ENCODE measurements around the gene SEC14L3. TPM values are rescaled to one million over a fixed set of nuclear protein-coding genes. Genes with fewer than 3 reads are reported as not detected.
"Not testable (repeated sequence)": the region's sequence is repeated elsewhere in the genome, so short reads cannot be mapped to it uniquely, and the experiment has no call there.

Gene SEC14L3
- total and polyA plus RNA-seq, 8 donors: 0.05 TPM; not detected in 7

DNA sequence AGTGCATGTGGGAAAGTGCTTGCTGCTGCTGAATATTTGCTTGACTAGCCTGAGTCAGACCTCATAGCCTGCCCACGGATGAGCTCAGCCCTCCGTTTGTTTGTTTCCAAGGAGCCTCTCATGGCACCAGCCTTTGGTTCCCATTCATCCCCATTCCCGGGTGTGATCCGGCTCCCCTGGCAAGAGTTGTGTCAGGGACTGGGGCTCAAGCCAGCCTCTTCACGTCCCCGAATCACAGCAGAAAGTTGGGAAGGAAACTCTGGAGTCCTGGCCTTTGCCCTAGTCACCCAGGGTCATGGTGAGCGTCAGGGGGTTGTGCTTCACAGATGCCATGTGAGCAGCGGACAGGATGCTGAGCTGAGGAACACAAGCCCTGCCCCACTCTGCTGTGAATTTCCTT is 13.8 kb downstream of the SEC14L3 start:
- no peak for ATAC-seq
- Histone ChIP-seq H3K4me1 (no peaks in the 10 kb centered on the region), H3K27ac (no peak overlapping the region), H3K9me3 (no peaks in the 10 kb centered on the region), H3K36me3 (no peaks in the 10 kb centered on the region), H3K27me3 (no peaks in the 10 kb centered on the region), H3K4me3 (no peak overlapping the region)
- intact Hi-C loops (cut with DNase I): no loop called here
- DNase-seq: no peak
- 76 to 81% methylated on average over 8 of the region's 8 CpGs for WGBS, 2 donors
- FAIRE-seq: no peak
- TF ChIP-seq, protein P1, sequence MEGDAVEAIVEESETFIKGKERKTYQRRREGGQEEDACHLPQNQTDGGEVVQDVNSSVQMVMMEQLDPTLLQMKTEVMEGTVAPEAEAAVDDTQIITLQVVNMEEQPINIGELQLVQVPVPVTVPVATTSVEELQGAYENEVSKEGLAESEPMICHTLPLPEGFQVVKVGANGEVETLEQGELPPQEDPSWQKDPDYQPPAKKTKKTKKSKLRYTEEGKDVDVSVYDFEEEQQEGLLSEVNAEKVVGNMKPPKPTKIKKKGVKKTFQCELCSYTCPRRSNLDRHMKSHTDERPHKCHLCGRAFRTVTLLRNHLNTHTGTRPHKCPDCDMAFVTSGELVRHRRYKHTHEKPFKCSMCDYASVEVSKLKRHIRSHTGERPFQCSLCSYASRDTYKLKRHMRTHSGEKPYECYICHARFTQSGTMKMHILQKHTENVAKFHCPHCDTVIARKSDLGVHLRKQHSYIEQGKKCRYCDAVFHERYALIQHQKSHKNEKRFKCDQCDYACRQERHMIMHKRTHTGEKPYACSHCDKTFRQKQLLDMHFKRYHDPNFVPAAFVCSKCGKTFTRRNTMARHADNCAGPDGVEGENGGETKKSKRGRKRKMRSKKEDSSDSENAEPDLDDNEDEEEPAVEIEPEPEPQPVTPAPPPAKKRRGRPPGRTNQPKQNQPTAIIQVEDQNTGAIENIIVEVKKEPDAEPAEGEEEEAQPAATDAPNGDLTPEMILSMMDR (IDR thresholded peaks at IDR 0.05): no peak

DNA sequence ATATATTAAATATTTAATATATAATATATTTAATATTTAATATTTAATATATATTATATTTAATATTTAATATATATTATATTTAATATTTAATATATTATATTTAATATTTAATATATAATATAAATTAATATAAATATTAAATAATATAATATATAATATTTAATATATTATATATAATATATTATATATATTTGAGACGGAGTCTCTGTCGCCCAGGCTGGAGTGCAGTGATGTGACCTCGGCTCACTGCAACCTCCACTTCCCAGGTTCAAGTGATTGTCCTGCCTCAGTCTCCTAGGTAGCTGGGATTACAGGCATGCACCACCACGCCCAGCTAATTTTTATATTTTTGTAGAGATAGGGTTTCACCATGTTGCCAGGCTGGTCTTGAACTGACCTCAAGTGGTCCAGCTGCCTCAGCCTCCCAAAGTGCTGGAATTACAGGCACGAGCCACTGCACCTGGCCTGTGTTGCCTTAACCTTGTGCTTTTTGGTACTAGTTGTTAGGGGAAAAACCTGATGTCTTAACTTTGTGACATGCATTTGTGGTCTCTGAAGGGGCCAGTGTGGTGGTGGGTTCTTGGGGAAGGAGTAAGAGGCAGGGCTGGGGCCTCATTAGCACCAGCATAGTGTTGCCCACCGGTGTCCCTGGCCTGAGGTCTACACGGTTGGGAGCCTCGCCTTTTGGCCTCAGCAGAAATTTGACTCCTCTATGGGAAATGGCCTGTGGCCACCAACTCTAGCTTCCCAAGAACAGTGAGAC is 16.6 kb downstream of the SEC14L3 start:
- WGBS, 2 donors: 87 to 91% methylated on average over 8 of the region's 8 CpGs
- intact Hi-C loops (cut with DNase I): no loop called here
- DNase-seq: no peak
- H3K27ac ChIP-seq: no peak overlapping the region
- H3K9me3 ChIP-seq: no peaks in the 10 kb centered on the region
- no peak overlapping the region for H3K4me3 ChIP-seq
- TF ChIP-seq, protein P1 (IDR thresholded peaks at IDR 0.05): no peak
- no peaks in the 10 kb centered on the region for H3K27me3 ChIP-seq
- no peak for FAIRE-seq
- no peak for ATAC-seq
- no peaks in the 10 kb centered on the region for H3K4me1 ChIP-seq
- H3K36me3 ChIP-seq: no peaks in the 10 kb centered on the region

DNA sequence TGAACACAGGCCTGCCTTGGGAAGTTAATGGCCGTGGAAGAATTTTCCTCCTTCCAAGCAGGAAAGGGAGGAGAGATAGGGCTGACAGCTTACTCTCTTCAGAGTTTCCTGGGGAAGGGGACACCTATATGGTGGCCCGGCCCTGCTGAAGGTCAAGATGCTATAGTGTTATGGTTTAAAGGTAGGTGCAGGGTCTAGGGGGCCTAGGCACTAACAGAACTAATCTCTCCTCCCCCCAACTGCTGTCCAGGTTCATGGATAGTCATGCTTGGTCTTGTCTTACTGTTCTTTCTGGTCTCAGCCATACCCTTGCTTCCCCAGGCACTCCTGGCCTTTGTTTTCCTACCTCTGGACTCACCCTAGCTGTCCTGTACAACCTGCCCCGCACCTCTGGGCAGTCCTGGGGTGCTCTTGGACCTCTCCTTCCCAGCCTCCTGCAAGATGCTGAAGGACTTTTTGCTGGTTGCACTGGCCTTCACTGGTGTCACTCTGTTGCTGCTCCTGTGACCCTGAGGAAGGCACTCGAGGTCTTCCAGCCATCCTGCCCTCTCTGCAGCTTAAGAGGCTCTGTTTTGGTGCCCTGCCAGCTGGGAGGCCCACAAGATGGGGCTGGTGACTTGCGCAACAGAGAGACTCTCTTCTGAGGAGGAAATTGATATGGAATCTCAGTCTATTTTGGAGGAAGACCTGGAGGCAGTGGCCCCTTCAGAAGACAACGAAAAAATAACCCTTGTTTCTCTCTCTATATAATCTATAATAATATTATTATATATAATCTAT is 17.9 kb downstream of the SEC14L3 start:
- intact Hi-C loops (cut with DNase I): no loop called here
- WGBS, 2 donors: 65 to 67% methylated on average over 6 of the region's 6 CpGs
- FAIRE-seq: no peak

DNA sequence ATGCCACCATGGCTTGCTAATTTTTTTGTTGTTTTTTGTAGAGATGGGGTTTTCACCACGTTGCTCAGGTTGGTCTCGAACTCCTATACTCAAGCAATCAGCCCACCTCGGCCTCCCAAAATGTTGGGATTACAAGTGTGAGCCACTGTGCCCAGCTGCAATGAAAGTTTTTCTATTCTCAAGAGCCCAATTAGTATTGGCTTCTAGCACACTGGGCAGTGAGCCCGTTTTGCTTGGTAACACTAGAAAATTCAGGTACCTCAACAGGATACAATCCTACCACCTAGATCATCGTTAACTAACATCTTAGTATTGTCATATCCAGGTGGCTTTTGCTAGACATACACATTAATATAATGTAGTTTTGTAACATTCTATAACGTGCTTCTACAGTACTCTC is 19.0 kb downstream of the SEC14L3 start:
- TF ChIP-seq, protein P1 (IDR thresholded peaks at IDR 0.05): no peak
- no peak overlapping the region for H3K4me3 ChIP-seq
- WGBS, 2 donors: 70 to 76% methylated on average over 6 of the region's 6 CpGs
- no peaks in the 10 kb centered on the region for H3K4me1 ChIP-seq
- no peak for FAIRE-seq
- DNase-seq: no peak
- intact Hi-C loops (cut with DNase I): no loop called here
- no peaks in the 10 kb centered on the region for H3K36me3 ChIP-seq
- ATAC-seq: no peak
- H3K27ac ChIP-seq: no peak overlapping the region
- H3K27me3 ChIP-seq: no peaks in the 10 kb centered on the region
- H3K9me3 ChIP-seq: no peaks in the 10 kb centered on the region

More for the DNA sequence above, 17.9 kb downstream of the SEC14L3 start:
- Histone ChIP-seq H3K27me3 (no peaks in the 10 kb centered on the region), H3K36me3 (no peaks in the 10 kb centered on the region), H3K4me1 (no peaks in the 10 kb centered on the region), H3K27ac (no peak overlapping the region), H3K4me3 (no peak overlapping the region), H3K9me3 (no peaks in the 10 kb centered on the region)
- ATAC-seq (no peak), DNase-seq (no peak)
- TF ChIP-seq, protein P1 (IDR thresholded peaks at IDR 0.05): no peak

DNA sequence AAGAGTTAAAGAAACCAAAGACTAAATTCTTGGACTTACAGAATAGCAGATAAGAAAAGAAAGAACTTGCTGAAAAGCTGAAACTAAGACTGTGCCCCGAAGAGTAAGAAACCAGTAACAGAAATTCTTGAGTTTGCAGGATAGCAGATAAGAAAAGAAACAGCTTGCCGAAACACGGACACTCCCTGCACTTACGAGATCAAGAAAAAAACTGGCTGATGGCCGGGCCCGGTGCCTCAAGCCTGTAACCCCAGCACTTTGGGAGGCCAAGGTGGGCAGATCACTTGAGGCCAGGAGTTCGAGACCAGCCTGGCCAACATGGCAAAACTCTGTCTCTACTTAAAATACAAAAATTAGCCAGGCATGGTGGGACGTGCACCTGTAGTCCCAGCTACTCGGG is 20.3 kb downstream of the SEC14L3 start:
- H3K9me3 ChIP-seq; H3K27ac ChIP-seq; FAIRE-seq; ATAC-seq; intact Hi-C loops (cut with DNase I); H3K4me3 ChIP-seq; H3K27me3 ChIP-seq; H3K4me1 ChIP-seq; H3K36me3 ChIP-seq; DNase-seq: not testable (repeated sequence)
- 29 to 33% methylated on average over 9 of the region's 9 CpGs for WGBS, 2 donors

Measured in pancreas (tissue), 10 donors.